PC-3 (cell line): Measurements from ENCODE around the gene CD6. TPM values are rescaled to one million over a fixed set of nuclear protein-coding genes. Genes with fewer than 3 reads are reported as not detected.

Source experiments
- ATAC-seq: fragments of 200-7000 bp; cut with Tn5 transposase; 2 replicates; pipeline ENCODE4 v1.9.1; 2020; ENCODE audit warnings: mild to moderate bottlenecking, moderate library complexity
- BruUV-seq: library from RNA; stranded (reverse); fragments of 400-500 nt; replicated peaks from 2 replicates; lab custom pipeline; 2021; lab: Mats Ljungman, UMichigan
- CTCF ChIA-PET: fragments of 300-600 bp; sonication (Branson Sonifier 250); formaldehyde crosslinking; loops from one replicate; lab custom pipeline; 2022; ENCODE audit warnings: antibody characterized with exemption; lab: Charles Lee
- POLR2A ChIA-PET: fragments of 300-600 bp; sonication (Branson Sonifier 250); formaldehyde crosslinking; loops from one replicate; lab custom pipeline; 2022; ENCODE audit warnings: antibody characterized with exemption; ENCODE audit not compliant: unreplicated experiment; lab: Charles Lee
- DNase-seq: peaks from one replicate; pipeline ENCODE4 v3.0.0-alpha.2; 2015
- H2AFZ ChIP-seq: fragments of 300-600 bp; sonication (generic); 2 replicates; pipeline ENCODE4 v1.6.0; 2016; ENCODE audit warnings: antibody characterized with exemption, low read length
- H3F3A ChIP-seq: fragments of 300-600 bp; sonication (generic); one replicate; pipeline ENCODE4 v1.6.0; 2017; ENCODE audit warnings: antibody characterized with exemption, low read length, control low read depth, mild to moderate bottlenecking; ENCODE audit not compliant: unreplicated experiment
- H3K27ac ChIP-seq: fragments of 300-600 bp; sonication (generic); 2 replicates; pipeline ENCODE4 v1.5.1; 2016; ENCODE audit warnings: mild to moderate bottlenecking, low read length
- H3K27me3 ChIP-seq: fragments of 300-600 bp; sonication (generic); 2 replicates; pipeline ENCODE4 v1.6.1; 2016; ENCODE audit warnings: low read length, mixed read lengths
- H3K36me3 ChIP-seq: fragments of 300-600 bp; sonication (generic); 2 replicates; pipeline ENCODE4 v1.6.1; 2016; ENCODE audit warnings: low read depth, mixed run types, low read length, mixed read lengths
- H3K4me1 ChIP-seq: fragments of 300-600 bp; sonication (generic); 2 replicates; pipeline ENCODE4 v1.5.1; 2016; ENCODE audit warnings: low read length; ENCODE audit not compliant: insufficient read depth
- H3K4me2 ChIP-seq: fragments of 300-600 bp; sonication (generic); 2 replicates; pipeline ENCODE4 v1.6.0; 2016; ENCODE audit warnings: low read length
- H3K4me3 ChIP-seq: fragments of 300-600 bp; sonication (generic); 2 replicates; pipeline ENCODE4 v1.5.1; 2016; ENCODE audit warnings: mild to moderate bottlenecking, low read length, mixed read lengths
- H3K79me2 ChIP-seq: fragments of 300-600 bp; sonication (generic); 2 replicates; pipeline ENCODE4 v1.6.1; 2017; ENCODE audit warnings: low read length, mixed read lengths
- H3K9ac ChIP-seq: fragments of 300-600 bp; sonication (generic); 2 replicates; pipeline ENCODE4 v1.6.0; 2016; ENCODE audit warnings: mild to moderate bottlenecking, low read length
- H3K9me2 ChIP-seq: fragments of 300-600 bp; sonication (generic); replicated peaks from 2 replicates; pipeline ENCODE4 v1.6.1; 2016; ENCODE audit warnings: mixed run types, low read length, mixed read lengths
- H3K9me3 ChIP-seq: fragments of 300-600 bp; sonication (generic); 2 replicates; pipeline ENCODE4 v1.6.1; 2016; ENCODE audit warnings: low read length, mixed read lengths
- H4K20me1 ChIP-seq: fragments of 300-600 bp; sonication (generic); 2 replicates; pipeline ENCODE4 v1.6.1; 2016; ENCODE audit warnings: low read length, mixed read lengths
- EZH2 ChIP-seq: fragments of 300-600 bp; sonication (generic); IDR thresholded peaks from one replicate; pipeline ENCODE4 v1.6.1; 2017; ENCODE audit warnings: antibody characterized with exemption, mild to moderate bottlenecking, low read length; ENCODE audit not compliant: unreplicated experiment
- EZH2phosphoT487 ChIP-seq: fragments of 300-600 bp; sonication (generic); IDR thresholded peaks from 2 replicates; pipeline ENCODE4 v1.6.1; 2018; ENCODE audit warnings: mild to moderate bottlenecking, antibody characterized with exemption, low read length, borderline replicate concordance
- intact Hi-C: fragments of 100-400 bp; cut with micrococcal nuclease; formaldehyde crosslinking; loops from 2 replicates; pipeline ENCODE4 v1.9.0; 2023
- total RNA-seq: library from RNA; depleted of rRNA; stranded (reverse); fragments of >200 nt; gene quantifications from 2 replicates; pipeline ENCODE4 v1.2.3, GENCODE V29; 2014; rRNA removed
- TF ChIP-seq, protein P1 (sequence below): fragments of 300-600 bp; sonication (generic); conservative IDR thresholded peaks from 2 replicates; pipeline ENCODE4 v1.5.1; 2017; ENCODE audit warnings: antibody characterized with exemption, low read depth, mild to moderate bottlenecking, low read length

The CD6 gene
- total RNA-seq, 1 experiment from 2014 or later: not detected

DNA sequence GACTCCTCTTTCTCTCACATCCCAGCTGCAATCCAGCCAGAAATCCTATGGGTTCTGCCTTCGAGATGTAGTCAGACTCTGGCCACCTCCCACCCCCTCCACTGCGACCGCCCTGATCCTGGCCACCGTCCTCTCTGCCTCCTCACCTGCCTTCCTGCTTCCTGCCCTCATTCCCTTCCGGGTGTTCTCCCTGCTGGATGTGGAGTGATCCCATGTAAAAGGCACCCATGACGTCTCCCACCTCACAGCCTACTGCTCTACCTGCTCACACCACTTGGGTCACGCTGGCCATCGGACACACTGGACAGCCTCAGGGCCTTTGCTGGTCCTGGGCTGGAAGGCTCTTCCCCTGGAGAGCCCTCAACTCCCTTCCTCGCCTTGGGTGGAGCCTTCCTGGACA lies 97.1 kb downstream of the CD6 start:
- Histone ChIP-seq H4K20me1 (no peaks in the 10 kb centered on the region), H3K36me3 (no peaks in the 10 kb centered on the region), H3K9me2 (no peaks in the 10 kb centered on the region), H2AFZ (no peak overlapping the region), H3K4me3 (no peak overlapping the region), H3K9me3 (no peaks in the 10 kb centered on the region), H3K4me2 (no peak overlapping the region), H3K79me2 (no peaks in the 10 kb centered on the region), H3K4me1 (no peaks in the 10 kb centered on the region), H3F3A (no peaks in the 10 kb centered on the region), H3K27ac (no peak overlapping the region), H3K9ac (no peak overlapping the region), H3K27me3 (peaks cover 6% of the 10 kb centered on the region)
- POLR2A ChIA-PET: no interaction called here
- ATAC-seq (no peak), DNase-seq (no peak)
- no TSS peak for BruUV-seq
- CTCF ChIA-PET: no interaction called here
- intact Hi-C loops: no loop called here
- no peak for TF ChIP-seq EZH2phosphoT487
- no peak for TF ChIP-seq EZH2
- TF ChIP-seq, protein P1, sequence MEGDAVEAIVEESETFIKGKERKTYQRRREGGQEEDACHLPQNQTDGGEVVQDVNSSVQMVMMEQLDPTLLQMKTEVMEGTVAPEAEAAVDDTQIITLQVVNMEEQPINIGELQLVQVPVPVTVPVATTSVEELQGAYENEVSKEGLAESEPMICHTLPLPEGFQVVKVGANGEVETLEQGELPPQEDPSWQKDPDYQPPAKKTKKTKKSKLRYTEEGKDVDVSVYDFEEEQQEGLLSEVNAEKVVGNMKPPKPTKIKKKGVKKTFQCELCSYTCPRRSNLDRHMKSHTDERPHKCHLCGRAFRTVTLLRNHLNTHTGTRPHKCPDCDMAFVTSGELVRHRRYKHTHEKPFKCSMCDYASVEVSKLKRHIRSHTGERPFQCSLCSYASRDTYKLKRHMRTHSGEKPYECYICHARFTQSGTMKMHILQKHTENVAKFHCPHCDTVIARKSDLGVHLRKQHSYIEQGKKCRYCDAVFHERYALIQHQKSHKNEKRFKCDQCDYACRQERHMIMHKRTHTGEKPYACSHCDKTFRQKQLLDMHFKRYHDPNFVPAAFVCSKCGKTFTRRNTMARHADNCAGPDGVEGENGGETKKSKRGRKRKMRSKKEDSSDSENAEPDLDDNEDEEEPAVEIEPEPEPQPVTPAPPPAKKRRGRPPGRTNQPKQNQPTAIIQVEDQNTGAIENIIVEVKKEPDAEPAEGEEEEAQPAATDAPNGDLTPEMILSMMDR: no peak

DNA sequence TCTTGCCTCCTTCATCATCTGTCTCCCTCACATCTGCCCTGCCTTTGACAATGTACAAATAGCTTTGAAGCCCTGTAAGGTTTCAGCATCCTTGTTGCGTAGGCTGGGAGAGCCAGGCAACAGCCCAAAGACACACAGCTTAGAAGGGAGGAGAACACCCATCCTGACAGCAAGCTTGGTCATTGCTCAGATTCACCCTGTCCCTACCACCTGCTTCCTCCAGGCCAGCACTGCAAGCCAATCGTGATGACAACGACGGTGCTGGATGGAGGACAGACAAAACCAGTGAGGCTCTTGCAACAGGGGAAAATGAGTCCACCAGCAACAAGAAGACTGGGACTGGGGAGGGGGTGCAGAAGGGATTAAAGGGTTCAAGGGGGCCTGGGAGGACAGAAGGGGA lies 97.9 kb downstream of the CD6 start:
- Histone ChIP-seq H3K4me3 (no peak overlapping the region), H3K27ac (no peak overlapping the region), H3F3A (no peaks in the 10 kb centered on the region), H2AFZ (no peak overlapping the region), H3K79me2 (no peaks in the 10 kb centered on the region), H3K4me1 (no peaks in the 10 kb centered on the region), H3K4me2 (no peak overlapping the region), H3K9ac (no peak overlapping the region), H3K36me3 (no peaks in the 10 kb centered on the region), H3K27me3 (peaks cover 6% of the 10 kb centered on the region), H3K9me3 (no peaks in the 10 kb centered on the region), H3K9me2 (no peaks in the 10 kb centered on the region), H4K20me1 (no peaks in the 10 kb centered on the region)
- POLR2A ChIA-PET: no interaction called here
- no peak for DNase-seq
- no peak for ATAC-seq
- TF ChIP-seq, protein P1: no peak
- TF ChIP-seq EZH2phosphoT487 (no peak), EZH2 (no peak)
- BruUV-seq: no TSS peak
- CTCF ChIA-PET: no interaction called here
- intact Hi-C loops: no loop called here

Other genes starting within 250 kb of the CD6 start
- gene MS4A18, start 247.0 kb upstream of the CD6 start, total RNA-seq: not detected in 2 replicates
- gene MS4A15, start 214.8 kb upstream of the CD6 start, total RNA-seq: not detected in 2 replicates
- not detected in 2 replicates for gene MS4A10, start 186.3 kb upstream of the CD6 start, total RNA-seq
- 67.9 and 108 TPM in 2 replicates for gene CCDC86, start 129.6 kb upstream of the CD6 start, total RNA-seq
- 0.06 TPM in 1 of 2 replicates, not detected in the other for gene PTGDR2, start 115.7 kb upstream of the CD6 start, total RNA-seq
- not detected in 2 replicates for gene ZP1, start 104.1 kb upstream of the CD6 start, total RNA-seq
- 165 and 177 TPM in 2 replicates for gene PRPF19, start 65.1 kb upstream of the CD6 start, total RNA-seq
- 165 and 202 TPM in 2 replicates for gene TMEM109, start 57.5 kb upstream of the CD6 start, total RNA-seq
- gene TMEM132A, start 47.2 kb upstream of the CD6 start, total RNA-seq: 84.2 and 88.1 TPM in 2 replicates
- gene SLC15A3, start 19.5 kb upstream of the CD6 start, total RNA-seq: not detected in 2 replicates
- gene CD5, start 130.8 kb downstream of the CD6 start, total RNA-seq: 0.11 and 0.12 TPM in 2 replicates
- 28.9 and 34.9 TPM in 2 replicates for gene VPS37C, start 189.7 kb downstream of the CD6 start, total RNA-seq
- not detected in 2 replicates for gene PGA3, start 231.8 kb downstream of the CD6 start, total RNA-seq